GM12891 (cell line): ENCODE results near the gene MAN1A2.
"Not testable (repeated sequence)": the region's sequence is repeated elsewhere in the genome, so short reads cannot be mapped to it uniquely, and the experiment has no call there.

Source experiments
- PAX5 ChIP-seq: IDR thresholded peaks from 2 replicates; pipeline ENCODE4 v1.6.1; 2011; ENCODE audit warnings: low read length, moderate library complexity, mild to moderate bottlenecking; ENCODE audit not compliant: insufficient read depth, severe bottlenecking
- POLR2A ChIP-seq: IDR thresholded peaks from 2 replicates; pipeline ENCODE4 v1.6.1; 2011; ENCODE audit warnings: low read depth, low read length, control low read depth
- POLR2AphosphoS5 ChIP-seq: IDR thresholded peaks from 2 replicates; pipeline ENCODE4 v1.6.1; 2011; ENCODE audit warnings: low read depth, low read length, control low read depth
- SPI1 ChIP-seq: IDR thresholded peaks from 2 replicates; pipeline ENCODE4 v1.6.1; 2011; ENCODE audit warnings: low read depth, low read length, control low read depth
- TAF1 ChIP-seq: IDR thresholded peaks from 2 replicates; pipeline ENCODE4 v1.6.1; 2011; ENCODE audit warnings: low read depth, low read length, control low read depth

GRCh38 chr1:117352695-117353094 lies 14.6 kb upstream of the MAN1A2 start:
- TF ChIP-seq POLR2A, POLR2AphosphoS5, TAF1, PAX5, SPI1: not testable (repeated sequence)
